CD4-positive, alpha-beta T cell treated with Interleukin-6 at 100 ng/mL for 8 hours (primary cell): ENCODE results near the gene MRGPRX2.

Experiments used
- DNase-seq: peaks from one replicate; pipeline ENCODE4 v3.0.0-alpha.2; 2020; ENCODE audit warnings: mixed read lengths, low spot score

Gene MRGPRX2

GRCh38 chr11:19060629-19061028 lies at the start of gene MRGPRX2:
TSS of gene MRGPRX2 (minus strand) at chr11:19060717. CDS start at chr11:19056402, 4,315 bp downstream.
- no peak for DNase-seq

- DNase-seq, result no peak
Observed at GRCh38 chr11:19110295-19110694, 49.8 kb upstream of the MRGPRX2 start.

DNA sequence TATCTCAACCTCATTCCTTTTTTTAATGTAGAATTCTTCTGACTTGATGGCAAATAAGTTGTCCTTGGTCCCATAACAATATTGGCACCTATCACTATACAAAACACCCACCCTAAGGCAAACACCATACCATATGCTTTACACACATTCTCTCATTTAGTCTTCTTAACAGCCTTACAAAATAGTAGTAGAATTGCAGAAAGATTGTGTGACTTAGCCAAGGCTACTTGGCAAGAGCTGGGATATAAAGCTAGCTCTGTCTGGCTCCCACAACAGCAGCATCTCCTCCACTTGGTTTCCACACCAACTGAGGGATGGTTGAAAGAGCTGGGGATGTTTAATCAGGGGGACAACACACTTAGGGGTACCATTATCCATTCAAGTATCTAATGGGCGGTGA lies 46.6 kb upstream of the MRGPRX2 start:
- no peak for DNase-seq

GRCh38 chr11:19105011-19105410 lies 44.5 kb upstream of the MRGPRX2 start:
- DNase-seq, result no peak

DNA sequence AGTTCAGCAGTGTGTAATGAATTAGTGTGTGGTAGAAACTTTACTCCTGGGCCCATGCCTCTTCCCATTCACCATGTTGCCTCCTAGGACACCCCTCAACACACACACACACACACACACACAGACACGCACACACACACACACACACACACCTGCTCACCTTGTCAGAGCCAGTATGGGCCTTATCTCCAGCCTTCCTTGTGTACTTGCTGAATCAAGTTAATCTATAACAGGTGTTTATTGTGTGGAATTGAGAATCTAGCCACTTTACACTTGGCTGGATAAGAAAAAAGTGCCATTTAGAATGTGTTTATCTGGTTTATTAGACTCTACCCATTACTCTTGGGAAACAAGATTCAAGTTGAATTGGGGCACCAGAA lies 42.0 kb upstream of the MRGPRX2 start:
- DNase-seq, result no peak

- no peak for DNase-seq
Observed at GRCh38 chr11:19101796-19102520, 41.4 kb upstream of the MRGPRX2 start.

- DNase-seq, result no peak
Observed at GRCh38 chr11:19100885-19101284, 40.4 kb upstream of the MRGPRX2 start.

DNA sequence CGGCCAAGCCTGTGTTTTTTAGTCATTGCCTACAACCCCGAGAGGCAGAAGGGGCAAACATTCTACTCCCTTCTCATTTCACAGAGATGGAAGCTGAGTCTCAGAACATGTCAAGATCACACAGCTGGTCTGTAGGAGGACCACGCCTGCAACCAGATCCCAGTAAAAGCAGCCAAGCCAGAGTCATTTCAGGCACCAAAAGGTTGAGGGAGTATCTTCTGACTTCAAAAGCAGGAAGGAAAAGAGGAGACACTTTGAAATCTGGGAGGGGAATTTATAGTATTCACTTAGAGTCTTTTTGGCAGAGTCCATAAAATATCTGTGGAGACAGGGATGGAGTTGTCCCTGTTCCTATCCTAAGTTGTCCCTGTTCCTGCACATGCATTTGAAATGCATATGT lies 38.6 kb upstream of the MRGPRX2 start:
- no peak for DNase-seq

DNA sequence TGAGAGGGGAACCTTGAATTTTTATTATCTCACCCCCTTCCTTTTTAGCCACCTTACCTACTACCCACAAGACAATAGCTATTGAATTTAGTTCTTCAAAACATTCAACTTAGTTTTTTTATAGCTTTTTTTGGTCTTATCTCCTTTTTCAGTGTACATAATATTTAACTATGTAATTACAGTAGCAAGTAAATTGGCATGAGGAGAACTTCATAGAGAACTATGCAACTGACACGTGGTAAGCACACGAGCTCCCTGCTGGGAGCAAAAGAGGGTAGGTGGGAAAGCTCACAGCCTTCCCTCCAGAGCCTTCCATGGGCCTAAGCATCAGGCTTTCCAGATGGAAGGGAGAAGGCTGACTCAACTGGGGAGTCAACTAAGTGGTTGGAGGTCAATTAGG lies 34.3 kb upstream of the MRGPRX2 start:
- DNase-seq, result no peak

DNA sequence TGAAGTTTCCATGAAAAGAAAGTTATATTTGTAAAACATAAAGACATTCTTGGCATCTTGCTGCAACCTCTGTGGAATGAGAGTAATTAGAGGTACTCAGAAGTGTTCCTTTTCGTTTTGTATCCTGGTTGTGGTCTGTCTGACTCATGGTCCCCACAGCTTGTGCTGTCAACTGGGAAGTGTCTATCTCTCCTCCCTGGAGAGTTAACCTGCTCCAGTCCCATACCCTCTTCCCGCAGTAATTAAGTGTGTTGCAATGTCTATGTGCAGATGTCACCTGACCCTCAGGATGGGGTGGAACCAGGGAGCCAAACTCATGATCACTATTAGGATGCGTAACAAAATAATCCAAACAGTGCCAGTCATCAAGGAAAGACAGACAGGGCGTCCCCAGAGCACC lies 33.5 kb upstream of the MRGPRX2 start:
- no peak for DNase-seq

- no peak for DNase-seq
Observed at GRCh38 chr11:19092850-19093249, 32.3 kb upstream of the MRGPRX2 start.

GRCh38 chr11:19092342-19092741 lies 31.8 kb upstream of the MRGPRX2 start:
- DNase-seq, result no peak

GRCh38 chr11:19091366-19091765 lies 30.8 kb upstream of the MRGPRX2 start:
- DNase-seq, result no peak

DNA sequence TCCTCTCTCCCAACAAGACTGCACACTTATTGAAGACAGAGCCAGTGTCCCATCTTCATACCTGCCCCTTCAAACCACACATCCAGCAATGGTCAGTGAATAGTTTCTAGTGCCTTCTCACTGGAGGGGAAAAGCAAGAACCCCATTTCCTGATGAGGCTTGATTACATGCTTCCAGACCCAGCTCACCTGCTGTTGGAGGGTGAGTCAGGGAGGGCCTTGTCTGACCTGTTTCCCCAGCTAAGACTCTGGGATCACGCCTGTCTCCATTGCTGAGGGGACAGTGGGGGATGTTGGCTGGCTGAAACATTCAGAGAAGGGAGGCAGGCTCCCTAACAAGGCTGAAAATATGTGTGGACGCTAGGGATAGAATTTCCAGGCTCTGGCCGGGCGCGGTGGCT lies 28.9 kb upstream of the MRGPRX2 start:
- no peak for DNase-seq

DNA sequence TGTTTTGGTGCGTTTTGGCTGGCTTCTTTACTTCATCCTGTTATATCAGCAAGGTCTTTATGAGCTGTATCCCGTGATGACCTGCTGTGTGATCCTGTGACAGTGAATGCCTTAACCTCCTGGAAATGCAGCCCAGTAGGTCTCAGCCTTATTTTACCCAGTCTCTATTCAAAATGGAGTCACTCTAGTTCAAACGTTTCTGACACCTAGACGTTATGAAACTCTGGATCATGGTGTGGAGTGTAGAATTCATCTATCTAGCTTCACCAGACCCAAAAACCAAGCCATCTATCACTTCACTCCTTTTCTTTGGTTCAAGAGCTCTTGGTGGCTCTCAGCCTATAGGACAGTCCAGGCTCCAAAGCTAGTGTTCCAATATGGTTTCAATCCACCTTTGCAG lies 28.3 kb upstream of the MRGPRX2 start:
- no peak for DNase-seq

DNA sequence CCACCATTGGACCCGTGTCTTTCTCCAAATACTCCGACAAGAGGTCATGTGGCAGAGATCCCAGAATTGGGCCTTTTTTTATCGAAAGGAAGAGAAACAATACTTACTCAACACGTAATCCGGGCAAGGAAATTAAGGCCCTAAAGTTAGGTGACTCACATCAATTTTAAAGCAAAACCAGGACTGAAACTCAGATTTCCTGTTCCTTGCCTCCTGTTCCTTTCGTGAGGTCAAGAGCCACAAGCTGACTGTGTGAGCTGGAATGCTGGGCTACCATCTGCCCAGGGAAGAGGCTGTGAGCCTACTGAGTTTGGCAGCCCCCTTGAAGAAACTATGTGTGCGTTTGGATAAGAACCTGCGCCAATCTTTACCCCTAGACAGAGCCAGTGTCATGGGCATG lies 27.1 kb upstream of the MRGPRX2 start:
- no peak for DNase-seq

DNA sequence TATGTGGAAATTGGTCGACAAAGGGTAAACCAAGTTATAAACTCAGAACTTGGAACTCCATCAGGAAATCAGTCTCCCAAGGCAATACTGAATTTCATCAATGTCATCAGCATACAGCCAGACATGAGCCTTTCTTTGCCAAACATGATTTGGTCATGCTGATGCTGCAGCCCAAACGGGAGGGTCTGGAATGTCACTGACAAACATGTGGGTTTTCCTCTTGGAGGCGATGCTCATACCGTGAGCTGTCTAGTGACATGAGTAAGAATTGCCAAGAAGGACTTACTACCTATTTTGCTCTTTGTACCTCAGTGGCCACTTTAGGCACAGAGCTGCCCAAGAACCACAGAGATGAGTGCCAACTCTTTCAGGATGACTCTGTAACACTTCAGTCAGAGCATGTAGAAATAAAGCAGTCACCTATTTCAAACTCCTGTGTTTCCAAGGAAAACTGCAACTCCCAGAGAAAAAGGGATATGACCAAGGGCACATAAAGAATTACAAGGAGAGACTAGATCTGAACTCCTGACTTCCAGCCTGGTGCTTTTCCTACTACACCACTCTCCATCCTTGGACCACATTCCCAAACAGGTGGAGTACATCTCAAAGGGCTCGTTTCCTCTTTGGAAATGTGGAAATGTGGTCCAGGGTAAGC lies 24.3 kb upstream of the MRGPRX2 start:
- no peak for DNase-seq

DNA sequence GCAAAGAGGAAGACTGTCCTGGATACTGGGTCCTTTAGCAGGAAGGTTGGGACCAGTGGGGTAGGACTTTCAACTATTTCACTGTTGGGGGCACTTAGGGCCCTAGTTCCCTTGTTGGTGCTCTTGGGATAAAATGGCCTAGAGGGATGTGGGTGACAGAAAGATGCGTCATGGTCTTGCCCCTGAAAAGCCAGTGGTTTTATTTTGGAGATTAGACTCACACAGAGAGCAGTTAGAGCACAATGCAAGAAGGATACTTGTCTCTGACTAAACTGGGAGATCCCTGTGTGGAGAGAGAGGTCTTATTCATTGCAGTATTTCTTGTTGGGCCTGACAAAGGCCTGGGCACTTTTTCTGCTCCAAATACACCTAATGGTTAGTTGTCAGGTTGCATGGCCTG lies 22.6 kb upstream of the MRGPRX2 start:
- no peak for DNase-seq

GRCh38 chr11:19080579-19080993 lies 20.1 kb upstream of the MRGPRX2 start:
- no peak for DNase-seq

- no peak for DNase-seq
Observed at GRCh38 chr11:19079643-19080440, 19.3 kb upstream of the MRGPRX2 start.

- DNase-seq, result no peak
Observed at GRCh38 chr11:19077965-19078364, 17.4 kb upstream of the MRGPRX2 start.

- DNase-seq, result peak; percentile 37
Observed at GRCh38 chr11:19076744-19077589, 16.4 kb upstream of the MRGPRX2 start.
